Cerebellar cortex (tissue), 1 donor: ENCODE data around the gene AP2A2.

ENCODE experiments used
- DNase-seq: peaks from one replicate; pipeline ENCODE4 v3.0.0-alpha.2; 2015; ENCODE audit warnings: low spot score

The AP2A2 gene

GRCh38 chr11:925496-926301 lies at the start of gene AP2A2:
Gene AP2A2 (plus strand): TSS chr11:925870. CDS start chr11:926022, 152 bp downstream.
- DNase-seq, result peak; percentile 74

- DNase-seq, result peak; percentile 88
Observed at GRCh38 chr11:876545-876944, 49.1 kb upstream of the AP2A2 start.

GRCh38 chr11:877565-877964 lies 48.1 kb upstream of the AP2A2 start:
- DNase-seq, result no peak

- DNase-seq, result no peak
Observed at GRCh38 chr11:880447-880846, 45.2 kb upstream of the AP2A2 start.

DNA sequence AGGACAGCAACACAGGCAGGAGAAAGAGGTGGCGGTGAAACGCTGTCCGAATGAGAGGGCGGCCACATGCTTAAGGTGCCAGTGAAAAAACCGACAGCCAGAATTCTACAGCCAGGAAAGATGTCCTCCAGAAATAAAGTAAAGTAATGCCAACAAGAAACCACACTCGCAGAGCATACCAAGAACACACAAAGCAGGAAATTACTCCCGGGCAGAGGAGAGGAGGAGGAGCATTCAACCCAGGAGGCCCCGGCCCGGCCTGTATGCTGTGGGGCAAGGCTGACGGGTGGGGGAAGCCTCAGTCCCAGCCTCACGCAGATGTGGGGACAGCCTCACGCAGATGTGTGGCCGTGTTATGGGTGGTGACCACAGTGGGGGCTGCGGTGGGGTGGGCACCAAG lies 43.1 kb upstream of the AP2A2 start:
- no peak for DNase-seq

- no peak for DNase-seq
Observed at GRCh38 chr11:883527-883926, 42.1 kb upstream of the AP2A2 start.

GRCh38 chr11:884578-885070 lies 41.0 kb upstream of the AP2A2 start:
- DNase-seq, result no peak

DNA sequence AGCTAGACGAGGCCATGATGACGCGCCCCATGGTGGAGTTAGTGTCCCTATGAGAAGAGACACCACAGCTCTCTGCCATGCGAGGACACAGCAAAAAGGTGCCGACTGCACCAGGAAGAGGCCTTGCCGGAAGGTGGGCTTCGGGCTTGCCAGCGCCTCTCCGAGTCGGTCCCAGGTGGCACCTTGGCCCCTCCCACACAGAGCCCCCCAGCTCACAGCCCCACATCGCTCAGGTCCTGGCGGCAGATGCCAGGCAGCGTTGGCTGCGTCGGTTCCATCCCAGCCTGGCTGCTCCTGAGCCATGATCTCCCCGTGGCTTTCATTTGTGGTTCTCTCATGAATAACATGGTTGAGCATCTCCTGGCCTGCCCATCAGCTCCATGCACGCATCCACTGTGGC lies 39.1 kb upstream of the AP2A2 start:
- DNase-seq, result no peak

GRCh38 chr11:887589-887988 lies 38.1 kb upstream of the AP2A2 start:
- DNase-seq, result no peak

- peak; percentile 97 for DNase-seq
Observed at GRCh38 chr11:888310-889212, 37.1 kb upstream of the AP2A2 start.

DNA sequence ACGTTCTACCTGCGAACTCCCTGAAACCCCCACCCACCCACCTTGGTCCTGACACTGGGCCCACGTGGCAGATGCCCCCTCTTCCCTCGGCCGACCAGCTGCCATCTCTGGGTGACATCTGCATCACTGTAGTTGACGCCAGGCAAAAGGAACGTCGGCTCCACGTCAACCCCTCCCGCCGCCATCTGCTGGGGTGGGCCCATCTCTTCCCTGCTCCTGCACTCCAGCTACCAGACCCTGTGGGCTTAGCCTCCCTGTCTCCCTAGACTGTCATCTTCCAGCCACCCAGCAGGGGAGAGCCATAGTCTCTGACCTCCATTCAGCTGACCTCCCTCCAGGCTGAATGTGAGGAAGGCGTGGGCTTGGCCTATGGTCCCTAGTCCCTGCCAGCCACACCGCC lies 36.4 kb upstream of the AP2A2 start:
- DNase-seq, result no peak

- DNase-seq, result no peak
Observed at GRCh38 chr11:889687-890475, 35.8 kb upstream of the AP2A2 start.

DNA sequence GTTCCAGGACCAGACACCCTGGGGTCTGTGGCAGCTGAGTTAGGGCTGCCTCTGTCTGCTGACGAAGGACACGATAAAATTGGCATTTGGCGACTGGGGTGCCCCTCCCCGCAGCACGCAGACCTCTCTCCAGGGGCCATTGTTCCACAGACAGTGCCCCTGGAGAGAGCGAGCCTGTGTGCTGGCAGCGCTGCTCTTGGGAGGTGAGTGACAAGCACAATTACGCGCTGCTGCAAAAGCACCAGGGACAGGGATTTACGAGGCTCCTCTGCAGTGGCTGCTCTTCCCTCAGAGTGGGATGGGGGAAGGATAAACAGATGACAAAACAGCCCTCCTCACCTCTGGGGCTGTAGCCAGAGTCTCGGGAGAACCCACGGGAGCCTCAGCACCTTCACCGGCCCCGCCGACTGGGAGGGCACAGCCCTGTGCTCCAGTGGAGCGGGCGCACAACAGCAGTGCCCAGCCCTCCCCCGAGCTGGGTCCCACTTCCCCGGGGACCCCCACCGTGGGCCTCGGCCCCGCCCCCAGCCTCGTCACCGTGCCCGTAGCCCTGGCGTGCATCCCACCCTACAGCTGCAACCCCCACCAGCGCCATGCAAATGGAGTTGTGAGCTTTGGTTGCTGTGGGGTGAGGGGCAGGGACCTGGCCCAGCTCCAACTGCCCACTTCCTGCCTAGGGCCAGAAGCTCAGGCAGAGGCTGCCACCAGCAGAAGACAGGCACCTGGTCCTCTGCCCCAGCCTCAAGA lies 34.7 kb upstream of the AP2A2 start:
- no peak for DNase-seq

DNA sequence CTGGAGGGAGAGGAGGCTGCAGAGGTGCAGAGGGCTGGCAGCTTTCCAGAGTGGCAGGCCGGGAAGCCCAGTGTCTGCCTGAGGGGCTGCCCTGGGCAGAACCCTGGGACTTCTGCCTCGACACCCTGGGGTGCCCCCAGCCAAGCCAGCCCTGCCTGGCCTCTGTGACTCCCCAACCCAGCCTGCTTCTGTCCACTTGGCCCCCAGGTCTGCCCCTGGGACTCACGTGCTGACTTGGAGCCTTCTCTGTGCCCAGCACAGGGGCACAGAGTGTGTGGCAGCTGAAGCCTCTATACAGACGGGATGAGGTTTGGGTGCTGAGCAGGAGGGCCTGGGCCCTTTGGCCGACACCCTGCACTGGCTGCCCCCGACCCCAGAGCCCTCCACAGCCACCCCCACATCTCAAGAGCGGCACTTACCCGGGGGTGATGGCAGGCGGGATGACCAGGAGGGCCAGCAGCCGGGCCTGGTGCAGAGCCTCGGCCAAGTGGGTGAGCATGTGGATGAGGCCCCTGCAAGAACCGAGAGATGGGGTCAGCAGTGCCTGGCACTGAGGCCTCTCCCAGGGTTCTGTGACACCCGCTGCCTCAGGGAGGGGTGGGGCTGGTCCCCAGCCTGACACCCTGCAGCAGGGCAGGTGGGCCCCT lies 32.5 kb upstream of the AP2A2 start:
- no peak for DNase-seq

DNA sequence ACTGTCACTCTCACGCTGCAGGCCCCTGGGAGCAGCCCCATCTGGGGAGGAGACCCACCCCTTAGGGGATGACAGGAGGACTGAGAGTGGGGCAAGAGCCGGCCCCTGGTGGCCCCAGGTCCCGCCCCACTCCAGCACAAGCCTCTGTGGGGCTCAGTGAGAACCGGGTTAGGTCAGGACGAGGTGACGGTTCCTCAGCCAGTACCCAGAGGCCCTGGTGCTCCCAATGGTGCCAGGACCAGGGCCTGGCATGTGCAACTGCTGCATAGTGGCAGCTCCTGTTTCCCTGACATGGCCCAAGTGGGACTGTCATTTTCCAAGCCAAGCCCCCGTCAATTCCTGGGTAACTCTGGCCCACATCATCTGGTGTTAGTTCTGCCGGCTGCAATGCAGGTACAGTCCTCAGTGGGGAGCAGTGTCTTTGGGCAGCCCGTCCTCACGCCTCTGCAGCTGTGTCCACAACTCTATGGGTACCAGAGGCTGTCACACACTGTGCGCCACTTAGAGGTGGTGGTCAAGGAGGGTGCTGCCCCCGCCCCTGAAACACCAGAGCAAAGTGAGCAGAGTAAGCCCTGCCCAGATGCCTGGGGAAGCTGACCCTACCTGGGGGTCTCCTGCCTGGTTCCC lies 31.0 kb upstream of the AP2A2 start:
- no peak for DNase-seq

DNA sequence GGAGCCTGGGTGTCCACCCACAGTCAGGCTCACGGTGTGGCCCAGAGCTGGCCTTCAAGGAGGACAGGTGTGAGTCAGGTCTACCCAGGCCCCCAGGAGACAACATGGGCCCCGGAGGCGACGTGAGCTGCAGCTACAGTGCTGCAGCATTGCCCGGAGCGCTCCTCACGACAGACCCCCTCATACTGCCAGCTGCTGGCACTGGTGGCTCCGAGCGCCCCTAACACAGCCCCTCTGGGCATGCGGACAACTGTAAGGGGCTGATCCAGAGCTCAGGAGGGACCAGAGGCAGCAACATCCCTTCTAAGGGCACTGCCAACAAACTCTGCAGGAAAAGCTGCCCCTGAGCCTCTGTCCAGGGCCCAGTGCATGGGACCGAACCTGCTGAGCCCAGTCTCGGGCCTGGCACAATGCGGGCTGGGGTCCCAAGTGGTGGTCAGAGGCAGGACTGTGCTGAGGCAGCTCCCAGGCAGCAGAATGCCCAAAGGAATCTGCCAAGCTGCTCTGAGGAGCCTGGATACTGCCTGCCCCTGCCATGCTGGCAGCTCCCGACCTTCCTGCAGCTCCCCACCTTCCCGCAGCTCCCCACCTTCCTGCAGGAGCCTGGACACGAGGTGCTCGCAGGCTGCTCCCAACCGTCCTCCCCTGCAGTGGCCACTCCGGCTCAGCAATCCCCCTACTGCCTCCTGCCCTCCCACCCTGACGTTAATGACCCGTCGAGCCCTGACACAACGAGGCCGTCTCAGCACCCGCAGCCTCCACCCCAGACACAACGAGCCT lies 30.1 kb upstream of the AP2A2 start:
- DNase-seq, result no peak

- no peak for DNase-seq
Observed at GRCh38 chr11:897253-898142, 28.2 kb upstream of the AP2A2 start.

- peak; percentile 84 for DNase-seq
Observed at GRCh38 chr11:898143-898511, 27.5 kb upstream of the AP2A2 start.
